Lung (tissue), 12 donors: Measurements from ENCODE around the gene FES. TPM values are rescaled to one million over a fixed set of nuclear protein-coding genes. Genes with fewer than 3 reads are reported as not detected.
"Not testable (repeated sequence)": the region's sequence is repeated elsewhere in the genome, so short reads cannot be mapped to it uniquely, and the experiment has no call there.

Source experiments
- ATAC-seq: fragments of 200-7000 bp; cut with Tn5 transposase; one replicate; pipeline ENCODE4 v1.9.1; 2020; ENCODE audit warnings: moderate number of reproducible peaks; ENCODE audit not compliant: insufficient read depth, low FRiP score
- DNase-seq, 3 donors: peaks; one replicate each; pipeline ENCODE4 v3.0.0-alpha.2; 2013 to 2017
- H3K27ac ChIP-seq, 2 donors: one replicate each; pipeline ENCODE4 v1.5.1; 2013; ENCODE audit warnings: mild to moderate bottlenecking in 2 of 2, moderate library complexity in 2 of 2, control low read depth in 1 of 2, inconsistent platforms in 1 of 2, low read depth in 1 of 2, low read length in 1 of 2
- H3K27me3 ChIP-seq, 3 donors: one replicate each; pipeline ENCODE4 v1.5.1; 2013; ENCODE audit warnings: low read length in 2 of 3; ENCODE audit not compliant: control insufficient read depth in 3 of 3, insufficient read depth in 3 of 3
- H3K36me3 ChIP-seq, 4 donors: one replicate each; pipeline ENCODE4 v1.5.1; 2013; ENCODE audit warnings: low read length in 4 of 4, mild to moderate bottlenecking in 1 of 4, moderate library complexity in 1 of 4; ENCODE audit not compliant: control insufficient read depth in 4 of 4, insufficient read depth in 4 of 4
- H3K4me1 ChIP-seq, 5 donors: one replicate each; pipeline ENCODE4 v1.5.1; 2013; ENCODE audit warnings: low read length in 5 of 5, mild to moderate bottlenecking in 2 of 5, moderate library complexity in 1 of 5; ENCODE audit not compliant: control insufficient read depth in 5 of 5, insufficient read depth in 5 of 5
- H3K4me3 ChIP-seq: one replicate; pipeline ENCODE4 v1.5.1; 2013; ENCODE audit warnings: mild to moderate bottlenecking, control low read depth, moderate library complexity
- H3K9ac ChIP-seq, 2 donors: one replicate each; pipeline ENCODE4 v1.5.1; 2013; ENCODE audit warnings: low read length in 2 of 2, control low read depth in 1 of 2; ENCODE audit not compliant: insufficient read depth in 1 of 2
- H3K9me3 ChIP-seq, 4 donors: one replicate each; pipeline ENCODE4 v1.5.1; 2013; ENCODE audit warnings: low read length in 3 of 4, mild to moderate bottlenecking in 1 of 4, moderate library complexity in 1 of 4; ENCODE audit not compliant: control insufficient read depth in 4 of 4, insufficient read depth in 3 of 4
- CTCF ChIP-seq: IDR thresholded peaks from 2 replicates; pipeline ENCODE4 v1.5.1; 2012; ENCODE audit warnings: mild to moderate bottlenecking; ENCODE audit errors: control extremely low read depth, extremely low read depth
- WGBS, 2 donors: extraction: QIAGEN DNeasy Blood & Tissue Kit; methylation state at CpG; one replicate each; pipeline ENCODE4 v1.1.7; 2013; 5-methylcytosine and 5-hydroxymethylcytosine counted together
- polyA plus RNA-seq, 2 donors: library from polyadenylated mRNA; stranded (reverse); fragments of 200-250 nt; gene quantifications; one replicate each; pipeline ENCODE4 v1.2.1, GENCODE V29; 2013
- total RNA-seq, 2 donors: library from RNA; depleted of rRNA in 1 of 2; stranded (reverse); fragments of >200 nt in 1 of 2; gene quantifications; one replicate each; pipeline ENCODE4 v1.2.1, GENCODE V29; 2014 to 2021
- donor health status: control.
- donor health status: control.
- donor health status: Bipolar disorder and iron deficiency.
- donor health status: healthy.
- donor health status: DM: yes; HTN: yes; CAD: no.

The FES gene
- total and polyA plus RNA-seq, 4 donors, result 25.7 to 104 (median 55.5) TPM

GRCh38 chr15:90872486-90873184, 11.7 kb upstream of the FES start:
- Histone ChIP-seq H3K9ac (peak overlapping the region; percentile 56 to 76), H3K27ac (peak overlapping the region; percentile 97 to 99), H3K36me3 (peaks cover 5 to 24% (median 9%) of the 10 kb centered on the region in 4 donors), H3K27me3 (no peaks in the 10 kb centered on the region), H3K4me1 (peaks cover 0 to 46% (median 27%) of the 10 kb centered on the region in 5 donors), H3K9me3 (no peaks in the 10 kb centered on the region), H3K4me3 (peak overlapping the region; percentile 81)
- TF ChIP-seq CTCF, result no peak
- WGBS, 2 donors, result 17 to 39% methylated on average over 12 of the region's 12 CpGs
- DNase-seq (peak; percentile 10 to 38 (median 23)), ATAC-seq (no peak)

- H3K27ac ChIP-seq, result peak overlapping the region in 1 of 2 donors; percentile 43
- H3K27me3 ChIP-seq, result no peaks in the 10 kb centered on the region
Observed at GRCh38 chr15:90873488-90873997, 10.8 kb upstream of the FES start.

GRCh38 chr15:90873998-90874605, 10.2 kb upstream of the FES start:
- peak; percentile 68 to 72 (median 69) for DNase-seq
- 26 to 43% methylated on average over 15 of the region's 15 CpGs for WGBS, 2 donors
- ATAC-seq, result no peak

More at GRCh38 chr15:90873488-90873997, 10.8 kb upstream of the FES start:
- no peak overlapping the region for H3K4me3 ChIP-seq
- no peak for TF ChIP-seq CTCF
- H3K36me3 ChIP-seq, result peaks cover 10 to 32% (median 14%) of the 10 kb centered on the region in 4 donors
- no peak overlapping the region for H3K9ac ChIP-seq
- 63% methylated on average over 6 of the region's 6 CpGs for WGBS, 2 donors
- DNase-seq (no peak), ATAC-seq (no peak)
- H3K9me3 ChIP-seq, result no peaks in the 10 kb centered on the region
- H3K4me1 ChIP-seq, result peaks cover 0 to 46% (median 22%) of the 10 kb centered on the region in 5 donors

GRCh38 chr15:90874986-90875385, 9.3 kb upstream of the FES start:
- WGBS, 2 donors, result 88 to 95% methylated on average over 9 of the region's 9 CpGs
- H3K9ac ChIP-seq, H3K9me3 ChIP-seq, H3K27me3 ChIP-seq, H3K4me3 ChIP-seq, H3K27ac ChIP-seq, ATAC-seq, DNase-seq: not testable (repeated sequence)
- peaks cover 10 to 45% (median 20%) of the 10 kb centered on the region in 4 donors for H3K36me3 ChIP-seq
- H3K4me1 ChIP-seq, result peaks cover 0 to 36% (median 17%) of the 10 kb centered on the region in 5 donors

More at GRCh38 chr15:90873998-90874605, 10.2 kb upstream of the FES start:
- H3K4me1 ChIP-seq, result peaks cover 0 to 44% (median 18%) of the 10 kb centered on the region in 5 donors
- H3K9ac ChIP-seq, result no peak overlapping the region
- H3K4me3 ChIP-seq, result no peak overlapping the region
- peak overlapping the region in 1 of 2 donors; percentile 43 for H3K27ac ChIP-seq
- H3K27me3 ChIP-seq, result no peaks in the 10 kb centered on the region
- peaks cover 10 to 36% (median 15%) of the 10 kb centered on the region in 4 donors for H3K36me3 ChIP-seq
- no peak for TF ChIP-seq CTCF
- H3K9me3 ChIP-seq, result no peaks in the 10 kb centered on the region
